Sigmoid colon (tissue), 7 donors: ENCODE data around the gene MAS1L. TPM values are rescaled to one million over a fixed set of nuclear protein-coding genes. Genes with fewer than 3 reads are reported as not detected.

Experiments
- DNase-seq: peaks from one replicate; pipeline ENCODE4 v3.0.0-alpha.2; 2019
- H3K27ac ChIP-seq, 4 donors: fragments of 200-600 bp; sonication (generic); one replicate each; pipeline ENCODE4 v1.5.1; 2016 to 2019; ENCODE audit warnings: mild to moderate bottlenecking in 1 of 4
- H3K27me3 ChIP-seq, 3 donors: fragments of 200-600 bp; sonication (generic); one replicate each; pipeline ENCODE4 v1.5.1; 2019; ENCODE audit warnings: mild to moderate bottlenecking in 1 of 3
- H3K36me3 ChIP-seq, 4 donors: fragments of 200-600 bp; sonication (generic); one replicate each; pipeline ENCODE4 v1.5.1; 2016 to 2019
- H3K4me1 ChIP-seq, 4 donors: fragments of 200-600 bp; sonication (generic); one replicate each; pipeline ENCODE4 v1.5.1; 2017 to 2019
- H3K4me3 ChIP-seq, 4 donors: fragments of 200-600 bp; sonication (generic); one replicate each; pipeline ENCODE4 v1.5.1; 2017 to 2019; ENCODE audit warnings: mild to moderate bottlenecking in 2 of 4, moderate library complexity in 1 of 4
- H3K9me3 ChIP-seq, 4 donors: fragments of 200-600 bp in 3 of 4; sonication (generic) in 3 of 4; one replicate each; pipeline versions ENCODE4 v1.5.1 to v1.6.1; 2013 to 2019
- CTCF ChIP-seq, 4 experiments: fragments of 450-650 bp in 3 of 4; fragments of 200-600 bp in 1 of 4; IDR thresholded peaks; one replicate each; pipeline ENCODE4 v1.5.1; 2016 to 2019; ENCODE audit warnings: antibody characterized with exemption in 4 of 4, mild to moderate bottlenecking in 3 of 4, moderate library complexity in 2 of 4
- EP300 ChIP-seq, 4 donors: sonication (generic); formaldehyde crosslinking; IDR thresholded peaks; one replicate each; pipeline ENCODE4 v1.6.1; 2017; ENCODE audit warnings: antibody characterized with exemption in 4 of 4
- POLR2A ChIP-seq, 2 donors: fragments of 450-650 bp; IDR thresholded peaks; one replicate each; pipeline ENCODE4 v1.6.1; 2016; ENCODE audit warnings: antibody characterized with exemption in 2 of 2, mild to moderate bottlenecking in 2 of 2, moderate library complexity in 2 of 2
- POLR2AphosphoS5 ChIP-seq, 4 donors: sonication (generic); formaldehyde crosslinking; IDR thresholded peaks; one replicate each; pipeline ENCODE4 v1.6.1; 2017; ENCODE audit warnings: antibody characterized with exemption in 4 of 4
- WGBS, 2 donors: extraction: QIAGEN DNeasy Blood & Tissue Kit; methylation state at CpG; one replicate each; pipeline ENCODE4 v1.1.7; 2013; 5-methylcytosine and 5-hydroxymethylcytosine counted together
- intact Hi-C: fragments of 100-400 bp; cut with DNase I; formaldehyde crosslinking; loops from one replicate; pipeline ENCODE4 v1.15.1; 2023
- polyA plus RNA-seq, 3 donors: library from polyadenylated mRNA; stranded (reverse); fragments of 200-250 nt; gene quantifications; one replicate each; pipeline ENCODE4 v1.2.3, GENCODE V29; 2013
- total RNA-seq, 4 donors: library from RNA; depleted of rRNA; stranded (reverse); fragments of >200 nt; gene quantifications; one replicate each; pipeline ENCODE4 v1.1.0, GENCODE V29; 2016
- donor health status: healthy with polysubstance abuse.
- donor health status: Bipolar disorder and iron deficiency.
- donor health status: healthy.

Gene MAS1L
- total and polyA plus RNA-seq, 7 donors: not detected

GRCh38 chr6:29486577-29486976, 1.2 kb downstream of the MAS1L start:
- H3K9me3 ChIP-seq: no peaks in the 10 kb centered on the region
- no peaks in the 10 kb centered on the region for H3K27me3 ChIP-seq
- H3K27ac ChIP-seq: no peak overlapping the region
- no peaks in the 10 kb centered on the region for H3K36me3 ChIP-seq
- intact Hi-C loops: no loop called here
- DNase-seq: no peak
- no peaks in the 10 kb centered on the region for H3K4me1 ChIP-seq
- WGBS, 2 donors: 48 to 54% methylated on average over 4 of the region's 4 CpGs
- TF ChIP-seq POLR2A (IDR thresholded peaks at IDR 0.05) (no peak), EP300 (IDR thresholded peaks at IDR 0.05) (no peak), CTCF (IDR thresholded peaks at IDR 0.05) (no peak), POLR2AphosphoS5 (IDR thresholded peaks at IDR 0.05) (no peak)
- H3K4me3 ChIP-seq: no peak overlapping the region

GRCh38 chr6:29483735-29484134, 4.0 kb downstream of the MAS1L start:
- H3K27ac ChIP-seq: no peak overlapping the region
- H3K36me3 ChIP-seq: no peaks in the 10 kb centered on the region
- H3K27me3 ChIP-seq: no peaks in the 10 kb centered on the region
- TF ChIP-seq POLR2AphosphoS5 (IDR thresholded peaks at IDR 0.05): no peak
- TF ChIP-seq EP300 (IDR thresholded peaks at IDR 0.05): no peak
- no peak for TF ChIP-seq CTCF (IDR thresholded peaks at IDR 0.05)
- no peak for TF ChIP-seq POLR2A (IDR thresholded peaks at IDR 0.05)
- H3K9me3 ChIP-seq: no peaks in the 10 kb centered on the region
- H3K4me3 ChIP-seq: no peak overlapping the region
- intact Hi-C loops: no loop called here
- H3K4me1 ChIP-seq: no peaks in the 10 kb centered on the region
- DNase-seq: no peak
- 19 to 68% methylated on average over 1 of the region's 1 CpG for WGBS, 2 donors

- TF ChIP-seq POLR2A (IDR thresholded peaks at IDR 0.05) (no peak), POLR2AphosphoS5 (IDR thresholded peaks at IDR 0.05) (no peak)
- no peak overlapping the region for H3K4me3 ChIP-seq
- H3K27ac ChIP-seq: no peak overlapping the region
- no peaks in the 10 kb centered on the region for H3K4me1 ChIP-seq
- H3K36me3 ChIP-seq: no peaks in the 10 kb centered on the region
- WGBS, 2 donors: 71 to 89% methylated on average over 3 of the region's 3 CpGs
- intact Hi-C loops: no loop called here
- H3K9me3 ChIP-seq: no peaks in the 10 kb centered on the region
- DNase-seq: no peak
- no peaks in the 10 kb centered on the region for H3K27me3 ChIP-seq
Measured at GRCh38 chr6:29483186-29483585, 4.6 kb downstream of the MAS1L start.

- TF ChIP-seq POLR2AphosphoS5 (IDR thresholded peaks at IDR 0.05): no peak
- TF ChIP-seq POLR2A (IDR thresholded peaks at IDR 0.05): no peak
- TF ChIP-seq CTCF (IDR thresholded peaks at IDR 0.05): no peak
- TF ChIP-seq EP300 (IDR thresholded peaks at IDR 0.05): no peak
- WGBS, 2 donors: 75 to 83% methylated on average over 2 of the region's 2 CpGs
- Histone ChIP-seq H3K4me3 (no peak overlapping the region), H3K27me3 (no peaks in the 10 kb centered on the region), H3K27ac (no peak overlapping the region), H3K4me1 (no peaks in the 10 kb centered on the region), H3K36me3 (no peaks in the 10 kb centered on the region), H3K9me3 (no peaks in the 10 kb centered on the region)
- DNase-seq: no peak
- intact Hi-C loops: no loop called here
Measured at GRCh38 chr6:29479560-29479959, 8.2 kb downstream of the MAS1L start.

GRCh38 chr6:29478740-29479139, 9.0 kb downstream of the MAS1L start:
- intact Hi-C loops: no loop called here

GRCh38 chr6:29477923-29478450, 9.8 kb downstream of the MAS1L start:
- Histone ChIP-seq H3K9me3 (no peaks in the 10 kb centered on the region), H3K4me1 (no peaks in the 10 kb centered on the region), H3K27me3 (no peaks in the 10 kb centered on the region), H3K36me3 (no peaks in the 10 kb centered on the region), H3K4me3 (no peak overlapping the region), H3K27ac (no peak overlapping the region)
- intact Hi-C loops: no loop called here
- TF ChIP-seq POLR2A (IDR thresholded peaks at IDR 0.05) (no peak), CTCF (IDR thresholded peaks at IDR 0.05) (no peak), EP300 (IDR thresholded peaks at IDR 0.05) (no peak), POLR2AphosphoS5 (IDR thresholded peaks at IDR 0.05) (no peak)
- 52 to 77% methylated on average over 5 of the region's 5 CpGs for WGBS, 2 donors
- DNase-seq: no peak

More at GRCh38 chr6:29478740-29479139, 9.0 kb downstream of the MAS1L start:
- no peak for DNase-seq
- no peaks in the 10 kb centered on the region for H3K9me3 ChIP-seq
- WGBS, 2 donors: 57 to 86% methylated on average over 5 of the region's 5 CpGs
- no peaks in the 10 kb centered on the region for H3K27me3 ChIP-seq
- no peaks in the 10 kb centered on the region for H3K4me1 ChIP-seq
- no peak overlapping the region for H3K27ac ChIP-seq
- no peak overlapping the region for H3K4me3 ChIP-seq
- TF ChIP-seq POLR2A (IDR thresholded peaks at IDR 0.05): no peak
- no peak for TF ChIP-seq EP300 (IDR thresholded peaks at IDR 0.05)
- H3K36me3 ChIP-seq: no peaks in the 10 kb centered on the region
